Esophagus squamous epithelium (tissue), 5 donors: ENCODE data around the gene FAM107B. TPM values are rescaled to one million over a fixed set of nuclear protein-coding genes. Genes with fewer than 3 reads are reported as not detected.

Source experiments
- DNase-seq: peaks from one replicate; lab custom pipeline; 2025; lab: John Stamatoyannopoulos, UW
- H3K27ac ChIP-seq, 4 donors: fragments of 200-600 bp; sonication (generic); one replicate each; pipeline ENCODE4 v1.5.1; 2016 to 2019; ENCODE audit warnings: mild to moderate bottlenecking in 1 of 4
- H3K27me3 ChIP-seq, 4 donors: fragments of 200-600 bp; sonication (generic); 1 replicate in 3 of 4; 2 replicates in 1 of 4; pipeline versions ENCODE4 v1.5.1 to v1.6.0; 2017 to 2021; ENCODE audit warnings: antibody characterized with exemption in 1 of 4
- H3K36me3 ChIP-seq, 3 donors: fragments of 200-600 bp; sonication (generic); one replicate each; pipeline ENCODE4 v1.5.1; 2016 to 2019
- H3K4me1 ChIP-seq, 3 donors: fragments of 200-600 bp; sonication (generic); one replicate each; pipeline ENCODE4 v1.5.1; 2017 to 2019
- H3K4me3 ChIP-seq, 4 donors: fragments of 200-600 bp; sonication (generic); 1 replicate in 3 of 4; 2 replicates in 1 of 4; pipeline ENCODE4 v1.5.1; 2016 to 2019; ENCODE audit warnings: mild to moderate bottlenecking in 2 of 4, moderate library complexity in 1 of 4
- H3K9me3 ChIP-seq, 3 donors: fragments of 200-600 bp; sonication (generic); one replicate each; pipeline ENCODE4 v1.5.1; 2016 to 2019
- POLR2A ChIP-seq, 4 donors: fragments of 450-650 bp; IDR thresholded peaks; one replicate each; pipeline ENCODE4 v1.6.1; 2017; ENCODE audit warnings: antibody characterized with exemption in 4 of 4, mild to moderate bottlenecking in 4 of 4, moderate library complexity in 3 of 4
- WGBS, 2 donors: methylation state at CpG; one replicate each; pipeline ENCODE4 v1.1.5; 2018; 5-methylcytosine and 5-hydroxymethylcytosine counted together
- intact Hi-C: fragments of 100-400 bp; cut with DNase I; formaldehyde crosslinking; loops from one replicate; pipeline ENCODE4 v1.15.0; 2022
- total RNA-seq, 4 donors: library from RNA; depleted of rRNA; stranded (reverse); fragments of >200 nt; gene quantifications; one replicate each; pipeline ENCODE4 v1.1.0, GENCODE V29; 2016
- TF ChIP-seq, protein P1 (sequence below), 6 experiments: fragments of 450-650 bp in 4 of 6; fragments of 200-600 bp in 2 of 6; sonication (generic) in 2 of 6; IDR thresholded peaks; one replicate each; pipeline ENCODE4 v1.5.1; 2016 to 2019; ENCODE audit warnings: antibody characterized with exemption in 6 of 6, mild to moderate bottlenecking in 4 of 6, moderate library complexity in 4 of 6
- donor health status: DM: yes; HTN: yes; CAD: no.

The FAM107B gene
- total RNA-seq, 4 donors from 2014 or later: 6.7 to 17.0 (median 12.9) TPM

DNA sequence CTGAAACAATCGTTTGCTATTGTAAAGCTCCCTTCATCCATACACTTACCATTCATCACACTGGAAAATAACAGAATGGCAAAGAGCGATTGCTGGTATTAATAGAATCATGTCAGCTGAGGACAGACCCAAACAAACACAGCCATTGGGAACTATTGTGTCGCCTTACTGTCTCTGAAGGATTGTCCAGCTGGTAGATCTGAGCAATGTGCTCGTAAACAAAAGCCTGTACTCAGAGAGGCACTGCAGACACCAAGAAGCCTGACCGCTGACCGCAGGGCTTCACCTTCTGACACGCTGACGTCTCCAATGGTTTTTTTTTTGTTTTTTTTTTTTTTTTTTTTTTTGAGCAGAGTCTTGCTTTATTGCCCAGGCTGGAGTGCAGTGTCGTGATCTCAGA, 292.9 kb downstream of the FAM107B start:
- DNase-seq: no peak
- TF ChIP-seq, protein P1, sequence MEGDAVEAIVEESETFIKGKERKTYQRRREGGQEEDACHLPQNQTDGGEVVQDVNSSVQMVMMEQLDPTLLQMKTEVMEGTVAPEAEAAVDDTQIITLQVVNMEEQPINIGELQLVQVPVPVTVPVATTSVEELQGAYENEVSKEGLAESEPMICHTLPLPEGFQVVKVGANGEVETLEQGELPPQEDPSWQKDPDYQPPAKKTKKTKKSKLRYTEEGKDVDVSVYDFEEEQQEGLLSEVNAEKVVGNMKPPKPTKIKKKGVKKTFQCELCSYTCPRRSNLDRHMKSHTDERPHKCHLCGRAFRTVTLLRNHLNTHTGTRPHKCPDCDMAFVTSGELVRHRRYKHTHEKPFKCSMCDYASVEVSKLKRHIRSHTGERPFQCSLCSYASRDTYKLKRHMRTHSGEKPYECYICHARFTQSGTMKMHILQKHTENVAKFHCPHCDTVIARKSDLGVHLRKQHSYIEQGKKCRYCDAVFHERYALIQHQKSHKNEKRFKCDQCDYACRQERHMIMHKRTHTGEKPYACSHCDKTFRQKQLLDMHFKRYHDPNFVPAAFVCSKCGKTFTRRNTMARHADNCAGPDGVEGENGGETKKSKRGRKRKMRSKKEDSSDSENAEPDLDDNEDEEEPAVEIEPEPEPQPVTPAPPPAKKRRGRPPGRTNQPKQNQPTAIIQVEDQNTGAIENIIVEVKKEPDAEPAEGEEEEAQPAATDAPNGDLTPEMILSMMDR (IDR thresholded peaks at IDR 0.05): no peak
- TF ChIP-seq POLR2A (IDR thresholded peaks at IDR 0.05): no peak
- Histone ChIP-seq H3K4me3 (no peak overlapping the region), H3K27me3 (peaks cover 0 to 18% (median 0%) of the 10 kb centered on the region in 4 donors), H3K36me3 (no peaks in the 10 kb centered on the region), H3K4me1 (peaks cover 0 to 3% (median 2%) of the 10 kb centered on the region in 3 donors), H3K9me3 (no peaks in the 10 kb centered on the region), H3K27ac (peak overlapping the region in 1 of 4 donors; percentile 14)
- intact Hi-C loops: no loop called here
- 60 to 68% methylated on average over 9 of the region's 9 CpGs for WGBS, 2 donors

DNA sequence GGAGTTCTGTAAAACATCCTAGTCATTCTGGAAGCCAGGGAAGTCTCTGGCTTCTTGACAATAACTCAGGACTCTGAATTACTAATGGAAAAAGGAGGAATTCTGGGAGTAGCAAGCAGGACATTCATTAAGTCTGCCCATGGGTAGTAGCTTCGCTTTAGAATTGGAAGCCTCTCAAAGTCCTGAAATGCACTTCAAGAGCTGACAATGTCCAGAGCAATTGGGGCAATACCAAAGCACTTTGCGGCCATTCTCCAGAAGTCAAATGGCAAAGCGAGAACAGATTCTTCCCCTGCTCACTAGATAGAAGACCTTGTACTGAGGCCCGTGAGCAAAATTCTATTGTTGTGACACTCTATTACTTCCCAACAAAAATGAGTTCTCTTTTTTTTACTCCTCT, 293.7 kb downstream of the FAM107B start:
- no peak for TF ChIP-seq POLR2A (IDR thresholded peaks at IDR 0.05)
- TF ChIP-seq, protein P1 (IDR thresholded peaks at IDR 0.05): no peak
- Histone ChIP-seq H3K36me3 (no peaks in the 10 kb centered on the region), H3K27ac (no peak overlapping the region), H3K27me3 (peaks cover 0 to 18% (median 0%) of the 10 kb centered on the region in 4 donors), H3K9me3 (no peaks in the 10 kb centered on the region), H3K4me3 (no peak overlapping the region), H3K4me1 (no peaks in the 10 kb centered on the region)
- intact Hi-C loops: no loop called here
- DNase-seq: no peak
- WGBS, 2 donors: 87 to 89% methylated on average over 4 of the region's 4 CpGs

DNA sequence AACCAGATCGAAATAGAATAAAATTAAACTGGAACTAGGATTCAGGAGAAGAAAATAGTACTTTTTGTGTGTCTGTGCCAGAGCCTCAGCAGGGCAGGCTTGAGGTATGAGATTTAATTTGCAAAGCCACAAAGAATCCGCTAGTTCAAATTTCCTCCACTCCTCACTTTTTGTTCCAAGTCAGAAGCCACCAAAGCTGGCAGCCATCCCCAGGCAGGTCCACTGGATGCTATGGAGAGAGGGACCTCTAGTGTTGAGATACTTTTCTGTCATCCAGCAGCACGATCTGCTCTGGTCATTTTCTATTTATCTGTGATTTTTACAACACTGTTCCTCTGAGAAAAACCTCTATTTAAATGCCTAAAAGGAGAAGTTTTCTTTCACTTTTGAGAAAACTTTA, 296.1 kb downstream of the FAM107B start:
- Histone ChIP-seq H3K4me3 (no peak overlapping the region), H3K9me3 (no peaks in the 10 kb centered on the region), H3K4me1 (no peaks in the 10 kb centered on the region), H3K36me3 (no peaks in the 10 kb centered on the region), H3K27ac (no peak overlapping the region), H3K27me3 (peaks cover 0 to 3% (median 0%) of the 10 kb centered on the region in 4 donors)
- intact Hi-C loops: loop anchor here (10.0 kb wide), 1 partner anchor 684 kb away; no protein-coding TSS in a partner anchor
- TF ChIP-seq POLR2A (IDR thresholded peaks at IDR 0.05): no peak
- TF ChIP-seq, protein P1 (IDR thresholded peaks at IDR 0.05): peak in 5 of 6 experiments; percentile 28 to 53 (median 33)
- 22 to 32% methylated on average over 3 of the region's 3 CpGs for WGBS, 2 donors
- DNase-seq: no peak

DNA sequence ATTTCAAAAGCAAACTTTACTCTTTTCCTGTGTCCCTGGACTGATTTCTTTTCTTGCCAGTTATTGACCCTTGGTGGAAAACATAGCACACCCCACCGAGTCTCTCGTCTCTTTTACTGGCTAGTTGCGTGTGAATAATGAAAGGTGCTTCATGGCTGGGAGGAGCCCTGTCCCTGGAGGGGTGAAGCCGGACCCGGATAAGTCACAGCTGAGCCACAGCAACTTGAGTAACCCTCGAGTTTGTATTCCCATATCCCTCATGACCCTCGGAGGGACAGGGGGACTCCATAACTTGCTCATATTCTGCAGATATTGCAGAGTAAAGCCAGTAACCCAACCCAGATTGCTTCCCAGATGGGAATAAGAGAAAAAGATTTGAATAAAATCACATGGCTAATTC, 296.5 kb downstream of the FAM107B start:
- Histone ChIP-seq H3K4me1 (no peaks in the 10 kb centered on the region), H3K4me3 (no peak overlapping the region), H3K36me3 (no peaks in the 10 kb centered on the region), H3K27me3 (peaks cover 0 to under 1% (median 0%) of the 10 kb centered on the region in 4 donors), H3K27ac (no peak overlapping the region), H3K9me3 (no peaks in the 10 kb centered on the region)
- no peak for TF ChIP-seq POLR2A (IDR thresholded peaks at IDR 0.05)
- TF ChIP-seq, protein P1 (IDR thresholded peaks at IDR 0.05): no peak
- no peak for DNase-seq
- 71 to 85% methylated on average over 3 to 7 of the region's 7 CpGs for WGBS, 2 donors
- intact Hi-C loops: loop anchor here (10.0 kb wide), 1 partner anchor 683 kb away; no protein-coding TSS in a partner anchor

DNA sequence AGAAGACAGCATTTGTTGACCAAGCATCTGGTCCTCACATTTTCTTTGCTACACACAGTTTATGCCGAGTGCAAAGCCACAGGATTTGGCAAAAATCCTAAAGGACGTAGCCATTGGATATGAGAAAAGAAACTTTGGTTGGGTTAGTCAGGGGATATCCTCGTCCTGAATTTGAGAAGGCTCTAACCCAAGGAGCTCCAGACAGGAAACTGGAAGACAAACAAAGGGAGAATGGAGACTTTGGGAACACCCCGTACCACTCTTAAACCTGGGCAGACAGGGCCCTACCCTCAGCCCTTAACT, 297.3 kb downstream of the FAM107B start:
- H3K36me3 ChIP-seq: no peaks in the 10 kb centered on the region
- TF ChIP-seq POLR2A (IDR thresholded peaks at IDR 0.05): no peak
- TF ChIP-seq, protein P1 (IDR thresholded peaks at IDR 0.05): no peak
- H3K27me3 ChIP-seq: no peaks in the 10 kb centered on the region
- no peaks in the 10 kb centered on the region for H3K4me1 ChIP-seq
- DNase-seq: no peak
- no peaks in the 10 kb centered on the region for H3K9me3 ChIP-seq
- 48 to 63% methylated on average over 4 of the region's 4 CpGs for WGBS, 2 donors
- H3K4me3 ChIP-seq: no peak overlapping the region
- intact Hi-C loops: loop anchor here (10.0 kb wide), 1 partner anchor 683 kb away; no protein-coding TSS in a partner anchor
- H3K27ac ChIP-seq: no peak overlapping the region
